HG03095 (cell line): ENCODE measurements around the gene ADRM1.

ENCODE experiments used
- ATAC-seq: cut with Tn5 transposase; IDR thresholded peaks from one replicate; pipeline ENCODE4 v1.9.1; 2021; ENCODE audit warnings: moderate library complexity; ENCODE audit not compliant: unreplicated experiment

ADRM1 gene

GRCh38 chr20:62323146-62323979 is 20.6 kb downstream of the ADRM1 start:
- no peak for ATAC-seq

GRCh38 chr20:62323980-62324906 is 21.4 kb downstream of the ADRM1 start:
- no peak for ATAC-seq

- ATAC-seq: no peak
These were observed 22.5 kb downstream of the ADRM1 start for GRCh38 chr20:62325172-62325905.

GRCh38 chr20:62326559-62326958 is 23.8 kb downstream of the ADRM1 start:
- ATAC-seq: no peak

GRCh38 chr20:62326959-62327725 is 24.3 kb downstream of the ADRM1 start:
- no peak for ATAC-seq

GRCh38 chr20:62327726-62328495 is 25.1 kb downstream of the ADRM1 start:
- no peak for ATAC-seq

GRCh38 chr20:62328684-62329388 is 26.0 kb downstream of the ADRM1 start:
- ATAC-seq: no peak

- no peak for ATAC-seq
These were observed 26.9 kb downstream of the ADRM1 start for GRCh38 chr20:62329389-62330377.

GRCh38 chr20:62330576-62331317 is 27.9 kb downstream of the ADRM1 start:
- no peak for ATAC-seq

GRCh38 chr20:62331347-62331746 is 28.6 kb downstream of the ADRM1 start:
- ATAC-seq: no peak

GRCh38 chr20:62332421-62332820 is 29.6 kb downstream of the ADRM1 start:
- no peak for ATAC-seq

- ATAC-seq: no peak
These were observed 30.4 kb downstream of the ADRM1 start for GRCh38 chr20:62332989-62333819.

- no peak for ATAC-seq
These were observed 31.2 kb downstream of the ADRM1 start for GRCh38 chr20:62333820-62334595.

GRCh38 chr20:62334881-62335280 is 32.1 kb downstream of the ADRM1 start:
- no peak for ATAC-seq

GRCh38 chr20:62335532-62335931 is 32.7 kb downstream of the ADRM1 start:
- ATAC-seq: no peak

GRCh38 chr20:62336329-62336728 is 33.5 kb downstream of the ADRM1 start:
- ATAC-seq: no peak
